NCI-H2196 treated with DMSO at 0.1 percent for 48 hours (cell line): Measurements from ENCODE around the gene THNSL1.
"Not testable (repeated sequence)": the region's sequence is repeated elsewhere in the genome, so short reads cannot be mapped to it uniquely, and the experiment has no call there.

Experiments used
- DNase-seq: peaks from one replicate; lab custom pipeline; 2025; ENCODE audit not compliant: unreplicated experiment; lab: John Stamatoyannopoulos, UW

The THNSL1 gene

DNA sequence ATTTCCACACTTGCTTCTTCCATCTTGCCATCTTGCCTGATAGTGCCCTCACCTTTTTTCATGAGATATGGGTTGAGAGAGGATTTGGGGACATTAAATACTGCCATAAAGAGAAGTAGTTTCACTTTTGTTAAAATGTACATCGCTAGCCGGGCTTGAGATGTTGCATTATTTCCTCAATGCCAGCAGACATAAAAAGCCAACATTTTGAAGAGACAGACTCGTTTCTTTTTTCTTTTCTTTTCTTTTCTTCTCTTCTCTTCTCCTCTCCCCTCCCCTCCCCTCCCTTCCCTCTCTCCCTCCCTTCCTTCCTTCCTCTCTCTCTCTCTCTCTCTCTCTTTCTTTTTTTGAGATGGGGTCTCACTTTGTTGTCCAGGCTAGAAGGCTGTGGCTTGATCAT, 18.4 kb upstream of the THNSL1 start:
- DNase-seq = no peak

DNA sequence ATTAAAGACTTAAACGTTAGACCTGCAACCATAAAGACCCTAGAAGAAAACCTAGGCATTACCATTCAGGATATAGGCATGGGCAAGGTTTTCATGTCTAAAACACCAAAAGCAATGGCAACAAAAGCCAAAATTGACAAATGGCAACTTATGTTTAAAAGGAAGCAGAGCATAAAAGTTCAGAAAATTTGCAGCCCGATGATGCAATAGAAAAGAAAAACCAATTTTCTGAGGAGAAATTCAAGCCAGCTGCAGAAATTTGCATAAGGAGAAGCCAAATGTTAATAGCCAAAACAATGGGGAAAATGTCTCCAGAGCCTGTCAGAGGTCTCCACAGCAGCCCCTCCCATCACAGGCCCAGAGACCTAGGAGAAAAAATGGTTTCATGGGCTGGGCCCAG, 4.8 kb upstream of the THNSL1 start:
- not testable (repeated sequence) for DNase-seq

DNA sequence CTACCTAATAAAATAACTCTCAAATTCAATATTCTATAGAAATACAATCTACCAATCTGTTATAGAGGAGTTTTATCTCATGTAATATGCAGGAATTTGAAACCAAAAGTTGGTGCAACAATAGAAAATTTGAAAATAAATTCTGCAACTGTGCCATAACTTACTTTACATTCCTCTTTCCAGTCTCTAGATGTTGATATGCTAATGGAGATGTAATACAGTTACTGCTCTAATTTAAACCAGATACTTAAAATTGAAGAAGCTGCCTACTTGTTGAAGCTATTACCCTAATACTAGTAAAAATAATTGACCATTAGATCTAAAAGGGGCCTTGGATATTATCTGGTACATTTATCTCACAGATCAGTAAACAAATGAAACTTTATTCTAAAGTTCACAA, 1.8 kb upstream of the THNSL1 start:
- DNase-seq = no peak

DNA sequence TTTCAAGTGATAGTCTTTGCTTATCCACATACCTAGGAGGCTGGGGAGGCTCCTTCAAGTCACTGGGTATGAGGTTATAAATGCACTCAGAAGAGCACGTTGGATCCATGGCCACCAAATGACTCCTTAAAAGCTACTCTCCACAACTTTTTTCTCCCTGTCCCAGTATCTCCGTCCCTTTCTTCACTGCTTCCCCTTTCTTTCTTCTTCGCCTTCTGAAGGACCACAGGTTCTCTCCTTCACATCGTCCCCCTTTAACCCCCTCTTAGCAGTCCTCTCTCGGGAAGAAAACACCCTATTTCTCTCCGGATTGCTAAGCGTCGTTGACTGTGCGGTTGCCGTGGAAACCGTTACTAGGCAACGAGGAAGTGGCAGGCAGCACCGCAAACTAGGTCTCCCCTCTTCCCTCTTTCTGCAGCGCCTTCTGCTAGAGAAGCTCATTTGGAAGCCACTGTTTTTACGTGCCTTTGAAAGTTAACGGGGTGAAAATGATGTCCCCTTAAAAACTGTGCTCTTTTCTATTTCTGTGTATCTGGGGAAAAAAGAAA, 510 bp upstream of the THNSL1 start, which contains the start of gene ENKUR:
ENKUR (minus strand) TSS at position 331 of the 548 bp plus-strand sequence; CDS start at position 109, 222 bp downstream.
- DNase-seq = peak; percentile 52

DNA sequence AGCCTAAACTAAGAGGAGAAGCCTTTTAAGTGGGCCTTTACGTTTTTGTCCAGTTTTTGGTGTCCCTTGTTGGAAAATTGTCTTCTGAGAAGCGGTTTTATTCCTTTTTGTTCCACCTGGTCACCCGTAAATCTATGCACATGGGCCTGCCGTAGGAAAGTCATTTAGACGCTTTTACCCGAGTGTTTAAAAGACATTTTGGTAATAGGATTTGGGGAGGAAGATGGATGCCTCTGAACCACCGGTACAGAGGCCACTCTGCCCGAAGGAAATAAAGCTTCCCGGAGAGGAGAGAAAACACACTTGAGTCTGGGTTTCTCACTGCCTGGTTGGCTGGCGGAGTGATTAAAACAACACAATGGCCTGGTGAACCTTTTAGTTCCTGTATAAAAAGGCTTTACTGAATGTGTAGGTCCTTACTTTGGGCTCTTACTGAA, 760 bp downstream of the THNSL1 start:
- no peak for DNase-seq

DNA sequence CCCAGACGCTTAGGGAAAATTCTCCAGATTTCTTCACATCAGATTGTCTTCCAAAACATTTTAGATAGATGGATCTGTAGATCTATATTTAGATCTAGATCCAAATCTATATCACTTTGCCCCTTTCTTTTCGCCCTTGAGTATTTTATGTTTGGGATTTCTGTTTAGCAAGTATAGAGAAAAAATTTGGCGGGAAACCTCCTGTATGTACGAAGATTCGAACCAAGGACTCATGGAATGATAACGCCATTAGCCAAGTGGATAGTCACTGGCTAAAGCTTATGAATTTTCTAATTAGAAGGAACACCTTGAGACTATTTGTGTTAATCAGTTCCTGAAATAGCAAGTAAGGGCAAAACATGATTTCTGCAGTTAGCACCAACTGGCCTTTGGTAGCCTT, 1.2 kb downstream of the THNSL1 start:
- no peak for DNase-seq

DNA sequence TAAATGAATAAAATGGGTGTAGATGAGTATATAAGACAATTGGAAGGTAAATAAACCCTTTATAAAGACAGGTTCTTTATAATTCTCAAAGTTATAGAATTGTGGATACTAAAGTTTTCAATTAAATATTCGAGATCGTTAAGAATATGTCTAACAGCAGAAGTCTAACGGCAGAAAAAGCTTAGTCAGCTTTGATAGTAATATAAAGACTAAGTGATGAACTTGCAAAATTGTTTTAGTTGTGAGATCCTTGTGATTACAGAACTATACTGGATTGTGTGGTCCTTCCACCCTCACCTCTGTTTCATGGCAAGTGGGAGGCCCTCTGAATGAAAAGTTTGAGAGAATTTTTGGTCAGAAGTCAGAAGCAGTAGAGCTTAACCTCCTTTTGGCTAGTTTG, 2.3 kb downstream of the THNSL1 start:
- DNase-seq = no peak

DNA sequence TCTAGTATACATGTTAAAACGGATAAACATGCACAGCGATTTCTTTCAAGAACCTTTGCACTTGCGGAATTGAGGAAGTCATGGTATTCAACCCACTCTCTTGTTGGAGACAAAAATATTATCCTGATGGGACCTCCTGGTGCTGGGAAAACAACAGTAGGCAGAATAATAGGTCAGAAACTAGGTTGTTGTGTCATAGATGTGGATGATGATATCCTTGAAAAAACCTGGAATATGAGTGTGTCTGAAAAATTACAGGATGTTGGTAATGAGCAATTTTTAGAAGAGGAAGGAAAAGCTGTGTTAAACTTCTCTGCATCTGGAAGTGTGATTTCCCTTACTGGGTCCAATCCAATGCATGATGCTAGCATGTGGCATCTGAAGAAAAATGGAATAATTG, 6.9 kb downstream of the THNSL1 start:
- no peak for DNase-seq

DNA sequence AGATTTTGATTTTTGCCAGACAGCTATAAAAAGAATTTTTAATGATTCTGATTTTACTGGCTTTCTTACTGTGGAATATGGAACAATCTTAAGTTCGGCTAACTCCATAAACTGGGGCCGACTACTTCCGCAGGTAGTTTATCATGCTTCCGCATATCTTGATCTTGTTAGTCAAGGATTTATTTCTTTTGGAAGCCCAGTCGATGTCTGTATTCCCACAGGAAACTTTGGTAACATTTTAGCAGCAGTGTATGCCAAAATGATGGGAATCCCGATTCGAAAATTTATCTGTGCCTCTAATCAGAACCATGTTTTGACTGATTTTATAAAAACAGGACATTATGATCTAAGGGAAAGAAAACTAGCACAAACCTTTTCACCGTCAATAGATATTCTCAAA, 8.1 kb downstream of the THNSL1 start:
- no peak for DNase-seq

DNA sequence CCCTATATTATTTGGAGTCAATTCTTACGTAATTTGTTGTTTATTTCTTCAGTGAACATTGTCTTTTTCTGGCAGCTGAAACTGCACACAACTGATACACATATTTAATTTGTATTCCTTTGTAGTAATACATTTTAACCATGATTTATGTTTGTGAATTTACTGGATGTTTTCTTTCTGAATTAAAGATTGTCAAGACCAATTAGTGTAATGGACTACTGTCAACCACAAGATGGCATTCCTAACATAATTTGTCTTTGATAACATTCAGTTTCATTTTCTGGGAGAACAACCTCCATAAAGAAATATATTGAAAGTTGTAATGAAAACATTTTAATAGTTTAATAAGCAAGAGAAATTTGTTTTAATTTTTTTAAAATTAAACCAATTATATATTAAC, 10.1 kb downstream of the THNSL1 start:
- DNase-seq = no peak

DNA sequence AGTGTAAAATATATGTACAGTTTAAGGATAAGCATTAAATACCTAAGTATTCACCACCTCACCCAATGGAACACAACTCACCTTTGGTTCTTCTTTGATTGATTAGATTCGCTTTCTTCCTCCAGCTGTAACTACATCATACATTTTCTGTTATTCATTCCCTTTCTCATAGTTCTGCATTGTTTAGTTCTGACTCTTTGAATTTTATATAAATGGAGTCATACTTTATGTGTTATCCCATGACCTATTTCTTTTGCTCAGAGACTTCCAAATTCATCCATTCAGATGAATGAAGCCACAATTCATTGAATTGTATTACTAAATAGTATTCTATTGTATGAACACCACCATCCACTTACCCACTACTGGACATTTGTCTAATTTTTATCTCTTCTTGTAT, 12.3 kb downstream of the THNSL1 start:
- no peak for DNase-seq

DNA sequence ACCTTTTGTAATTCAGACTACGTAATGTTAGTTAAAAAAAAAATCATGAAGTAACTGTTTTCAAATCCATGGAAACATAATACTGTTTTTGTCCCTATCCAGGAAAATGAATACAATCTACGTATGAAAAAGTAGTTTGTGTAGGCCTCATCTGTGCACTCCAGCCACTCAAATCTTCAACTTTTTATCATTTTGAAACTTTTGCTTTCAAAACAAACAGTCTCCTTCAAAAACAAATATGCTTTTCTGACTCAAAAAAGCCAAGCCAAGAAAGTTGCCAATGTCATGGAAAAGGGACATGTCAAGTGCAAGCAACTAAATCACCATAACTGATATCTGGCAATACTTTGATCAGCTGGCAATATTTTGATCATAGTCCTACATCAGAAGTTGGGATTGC, 13.1 kb downstream of the THNSL1 start:
- DNase-seq = no peak

DNA sequence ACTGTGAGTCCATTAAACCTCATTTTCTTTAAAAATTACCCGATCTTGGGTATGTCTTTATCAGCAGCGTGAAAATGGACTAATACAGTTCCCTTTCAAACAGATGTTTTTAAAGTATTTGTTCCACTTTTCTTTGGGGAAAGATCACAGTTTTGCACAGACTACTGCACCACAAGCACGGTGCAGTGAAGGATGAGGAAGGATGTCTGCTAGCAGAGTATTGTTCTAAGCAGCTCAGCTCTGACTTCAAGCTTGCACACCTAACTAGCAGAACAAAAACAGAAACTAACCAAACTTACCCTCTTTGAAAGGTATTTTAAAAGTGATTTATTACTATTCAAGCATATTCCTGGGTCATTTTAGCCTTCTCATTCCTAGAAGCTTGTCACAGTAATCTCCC, 20.0 kb downstream of the THNSL1 start:
- DNase-seq = no peak

DNA sequence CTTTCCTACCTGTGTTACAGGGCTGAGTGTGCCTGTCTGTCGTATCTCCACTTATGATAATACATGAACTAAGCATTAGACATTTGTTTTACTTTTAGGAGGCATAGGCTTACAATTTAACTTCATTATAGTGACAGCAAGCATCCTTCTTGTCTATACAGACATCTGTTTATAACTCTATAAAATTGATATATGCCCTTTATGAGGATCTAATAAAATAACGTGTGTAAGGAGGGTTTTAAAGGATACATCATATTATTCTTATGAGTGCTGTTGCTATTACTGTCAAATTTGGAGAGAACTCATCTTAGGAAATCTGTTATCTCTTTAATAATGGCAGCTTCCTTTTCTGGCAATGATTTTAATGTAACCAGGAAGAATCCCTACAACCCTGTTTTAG, 21.9 kb downstream of the THNSL1 start:
- no peak for DNase-seq

DNA sequence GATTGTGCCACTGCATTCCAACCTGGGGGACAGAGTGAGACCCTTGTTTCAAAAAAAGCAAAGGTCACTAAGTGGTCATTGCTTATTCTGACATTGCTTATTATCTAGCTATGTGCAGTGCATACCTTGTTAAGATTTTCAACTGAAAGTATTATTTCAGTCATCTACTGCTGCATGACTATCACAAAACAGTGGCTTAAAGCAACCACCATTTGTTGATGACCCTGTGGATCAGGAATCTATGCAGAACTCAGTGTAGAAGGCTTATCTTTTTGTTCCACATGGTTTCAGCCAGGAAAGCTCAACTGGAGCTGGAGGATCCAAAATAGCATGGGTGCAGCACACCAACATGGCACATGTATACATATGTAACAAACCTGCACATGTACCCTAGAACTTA, 23.1 kb downstream of the THNSL1 start:
- DNase-seq = no peak

DNA sequence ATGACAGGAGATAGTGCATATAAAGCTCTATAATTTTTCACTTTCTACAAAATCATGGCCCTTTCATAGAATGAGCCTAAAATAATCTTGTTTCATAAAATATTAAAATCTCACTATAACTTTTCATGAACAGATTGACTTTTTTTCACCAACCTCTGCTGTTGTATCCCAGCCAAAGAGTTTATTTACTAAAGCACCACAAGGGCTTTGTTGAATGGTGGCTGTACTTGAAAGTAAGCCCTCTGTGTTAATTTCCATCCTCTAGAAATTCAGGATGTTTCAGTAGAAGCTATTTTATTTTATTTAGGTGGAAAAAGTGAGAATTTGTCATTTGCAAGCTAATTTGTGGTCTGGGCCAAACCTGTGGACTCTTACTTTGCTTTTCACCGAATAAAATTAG, 30.2 kb downstream of the THNSL1 start:
- DNase-seq = no peak

DNA sequence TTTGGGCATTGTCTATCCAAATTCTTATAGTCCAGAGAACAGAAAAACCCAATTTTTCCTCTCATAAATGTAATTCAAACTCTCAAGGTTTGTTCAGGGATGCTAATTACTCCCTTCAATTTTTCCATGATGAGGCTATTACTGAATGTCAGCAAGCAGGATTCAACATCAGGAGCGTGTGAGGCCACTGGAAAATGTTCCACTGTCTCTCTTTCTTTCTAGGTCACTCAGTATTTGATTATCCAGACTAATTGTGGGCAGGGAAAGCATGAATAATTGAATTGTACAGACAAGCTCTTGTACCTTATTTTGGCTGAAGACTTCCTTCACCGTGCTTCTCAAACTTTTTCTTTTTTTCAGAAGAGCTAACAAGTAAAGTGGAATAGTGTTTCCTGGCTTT, 30.7 kb downstream of the THNSL1 start:
- DNase-seq = no peak

DNA sequence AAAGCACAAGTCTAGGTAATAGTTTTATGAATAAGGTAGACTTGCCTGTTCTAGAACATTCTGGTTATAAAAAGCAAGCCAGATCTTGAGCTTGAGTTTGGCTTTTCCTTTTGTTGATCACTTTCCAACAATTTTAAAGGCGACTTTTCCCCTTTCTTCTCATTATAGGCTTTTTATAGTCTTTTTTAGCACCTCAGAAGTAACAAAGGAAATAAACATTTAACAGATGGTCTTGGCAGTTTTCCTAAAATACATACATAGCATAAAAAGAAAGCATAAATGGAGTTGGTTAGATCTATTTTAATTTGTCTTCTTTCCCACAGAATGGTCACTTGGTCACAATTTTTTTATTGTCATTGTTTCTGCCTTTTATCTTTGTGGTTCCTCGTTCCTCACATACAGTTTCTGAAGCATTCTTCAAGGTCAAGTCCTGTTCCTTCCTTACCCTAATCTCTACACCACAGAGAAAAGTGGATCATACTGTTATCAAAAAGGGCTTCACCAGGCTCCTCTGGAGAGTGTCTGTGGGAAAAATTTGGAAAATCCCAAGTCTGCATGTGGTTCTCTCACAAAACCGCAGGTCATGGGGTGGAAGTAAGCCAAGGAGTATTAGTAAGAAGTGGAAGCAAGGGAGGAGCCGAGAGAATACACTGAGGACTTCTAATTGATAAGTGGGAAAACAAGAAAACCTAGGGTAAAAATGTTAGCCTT, 31.3 kb downstream of the THNSL1 start:
- DNase-seq = no peak

DNA sequence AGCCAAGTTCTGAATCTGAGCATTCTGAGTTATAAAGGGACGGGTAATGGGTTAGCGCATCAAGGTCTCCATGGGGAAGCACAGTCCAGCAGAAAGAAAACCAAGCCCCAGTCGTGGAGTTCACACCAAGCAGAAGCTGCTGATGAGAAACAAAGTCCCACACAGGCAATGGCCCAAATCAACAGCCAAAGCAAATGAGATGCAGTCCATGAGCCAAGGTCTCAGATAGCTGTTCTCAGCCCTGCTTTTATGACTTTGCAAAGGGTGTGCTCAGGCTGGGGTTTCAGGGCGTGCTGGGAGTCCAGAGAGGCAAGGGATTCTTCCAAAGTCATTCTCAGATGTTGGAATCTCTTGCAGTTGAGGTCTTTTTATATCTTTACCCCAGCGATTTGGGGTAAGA, 32.0 kb downstream of the THNSL1 start:
- no peak for DNase-seq

DNA sequence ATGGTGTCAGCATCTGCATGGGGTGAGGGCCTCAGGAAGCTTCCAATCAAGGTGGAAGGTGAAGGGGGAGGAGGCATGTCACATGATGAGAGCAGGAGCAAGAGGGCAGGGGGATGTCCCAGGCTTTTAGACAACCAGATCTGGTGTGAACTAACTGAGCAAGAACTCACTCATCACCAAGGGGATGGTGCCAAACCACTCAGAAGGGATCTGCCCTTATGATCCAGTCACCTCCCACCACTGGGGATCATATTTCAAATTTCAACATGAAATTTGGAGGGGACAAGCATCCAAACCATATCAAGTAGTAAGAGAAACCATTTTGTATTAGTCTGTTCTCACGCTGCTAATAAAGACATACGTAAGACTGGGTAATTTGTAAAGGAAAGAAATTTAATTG, 33.6 kb downstream of the THNSL1 start:
- DNase-seq = no peak

DNA sequence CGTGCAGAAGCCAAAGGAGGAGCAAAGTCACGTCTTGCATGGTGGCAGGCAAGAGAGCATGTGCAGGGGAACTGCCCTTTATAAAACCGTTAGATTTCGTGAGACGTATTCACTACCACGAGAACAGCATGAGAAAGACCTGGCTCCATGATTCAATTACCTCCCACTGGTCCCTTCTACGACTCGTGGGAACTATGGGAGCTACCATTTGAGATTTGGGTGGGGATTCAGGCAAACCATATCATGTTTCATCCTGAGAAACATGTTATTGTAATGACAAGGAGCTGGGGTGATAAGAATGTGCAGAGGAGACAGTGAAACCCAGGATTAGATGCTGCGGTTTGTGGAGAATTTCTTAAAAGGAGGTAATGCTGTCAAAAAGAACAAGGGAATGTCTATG, 34.0 kb downstream of the THNSL1 start:
- DNase-seq = no peak

DNA sequence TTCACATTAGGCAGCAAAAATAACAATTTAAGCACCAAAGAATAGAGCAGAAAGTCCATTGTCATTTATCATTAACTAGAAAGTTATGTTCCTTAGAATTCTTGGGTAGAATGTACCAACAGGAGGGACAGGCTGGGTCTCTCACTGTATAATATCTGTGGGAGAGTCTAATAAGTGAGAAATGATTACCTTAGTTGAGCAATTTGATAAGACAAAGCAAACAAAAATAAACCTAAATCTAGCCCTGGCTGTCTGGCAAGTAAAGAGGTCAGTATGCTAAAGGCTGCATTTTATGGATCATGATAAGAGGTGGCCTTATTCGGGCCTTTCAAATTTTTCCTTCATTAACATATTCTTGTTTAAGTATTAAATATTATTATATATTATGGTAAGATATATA, 35.6 kb downstream of the THNSL1 start:
- DNase-seq = no peak

DNA sequence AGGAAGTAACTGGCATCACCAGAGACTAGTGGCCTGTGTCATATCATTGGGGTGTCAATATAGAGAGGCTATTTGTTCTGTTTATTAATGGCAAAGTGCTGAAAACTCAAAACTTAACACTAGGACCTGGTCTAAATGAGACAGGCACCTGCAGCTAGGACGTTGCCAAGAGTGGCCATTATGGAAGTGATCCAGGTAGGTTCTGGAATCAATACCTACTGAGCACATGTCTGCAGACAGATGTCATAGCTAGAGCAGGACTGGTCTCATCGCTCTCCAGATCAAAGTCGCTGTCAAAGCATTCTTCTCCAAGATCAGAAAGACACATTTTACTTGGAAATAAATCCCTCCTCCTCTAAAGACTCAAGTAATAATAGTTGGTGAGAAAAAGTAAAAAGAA, 40.3 kb downstream of the THNSL1 start:
- DNase-seq = no peak
